Breast epithelium (tissue), 4 donors: Measurements from ENCODE around the gene AP4S1. TPM values are rescaled to one million over a fixed set of nuclear protein-coding genes. Genes with fewer than 3 reads are reported as not detected.

Experiments
- DNase-seq, 2 donors: peaks; one replicate each; pipeline ENCODE4 v3.0.0-alpha.2; 2019; ENCODE audit warnings: low spot score in 2 of 2
- H3K27ac ChIP-seq, 2 donors: fragments of 200-600 bp; sonication (generic) in 1 of 2; one replicate each; pipeline ENCODE4 v1.5.1; 2016 to 2019; ENCODE audit warnings: mild to moderate bottlenecking in 1 of 2
- H3K27me3 ChIP-seq, 2 donors: fragments of 200-600 bp; sonication (generic) in 1 of 2; one replicate each; pipeline versions ENCODE4 v1.5.1 to v1.6.0; 2017 to 2019; ENCODE audit warnings: control low read depth in 1 of 2, mild to moderate bottlenecking in 1 of 2
- H3K36me3 ChIP-seq: fragments of 200-600 bp; one replicate; pipeline ENCODE4 v1.5.1; 2019
- H3K4me1 ChIP-seq, 2 donors: fragments of 200-600 bp; sonication (generic); one replicate each; pipeline ENCODE4 v1.5.1; 2016 to 2019; ENCODE audit warnings: control low read depth in 1 of 2
- H3K4me3 ChIP-seq, 3 donors: fragments of 200-600 bp; sonication (generic); 1 replicate in 2 of 3; 2 replicates in 1 of 3; pipeline ENCODE4 v1.5.1; 2016 to 2019; ENCODE audit warnings: mild to moderate bottlenecking in 3 of 3, moderate library complexity in 2 of 3
- H3K9me3 ChIP-seq, 2 donors: fragments of 200-600 bp; sonication (generic) in 1 of 2; one replicate each; pipeline ENCODE4 v1.5.1; 2016 to 2019; ENCODE audit warnings: control low read depth in 1 of 2
- POLR2A ChIP-seq: fragments of 450-650 bp; IDR thresholded peaks from one replicate; pipeline ENCODE4 v1.6.1; 2016; ENCODE audit warnings: antibody characterized with exemption, mild to moderate bottlenecking, moderate library complexity
- POLR2AphosphoS5 ChIP-seq, 3 donors: sonication (generic); formaldehyde crosslinking; IDR thresholded peaks; one replicate each; pipeline ENCODE4 v1.6.1; 2017; ENCODE audit warnings: antibody characterized with exemption in 3 of 3
- intact Hi-C: fragments of 100-400 bp; cut with DNase I; formaldehyde crosslinking; loops from one replicate; pipeline ENCODE4 v1.15.1; 2023; ENCODE audit warnings: low total_unique reads
- total RNA-seq, 3 donors: library from RNA; depleted of rRNA; stranded (reverse); fragments of >200 nt; gene quantifications; one replicate each; pipeline ENCODE4 v1.1.0, GENCODE V29; 2016
- TF ChIP-seq, protein P1 (sequence below), 3 donors: fragments of 450-650 bp; IDR thresholded peaks; one replicate each; pipeline ENCODE4 v1.5.1; 2016 to 2017; ENCODE audit warnings: antibody characterized with exemption in 3 of 3, mild to moderate bottlenecking in 3 of 3, moderate library complexity in 3 of 3

Gene AP4S1
- total RNA-seq, 3 donors from 2014 or later: 4.5 to 11.1 (median 5.2) TPM

GRCh38 chr14:31006703-31007102, 18.7 kb upstream of the AP4S1 start:
- TF ChIP-seq POLR2A (no peak), POLR2AphosphoS5 (IDR thresholded peaks at IDR 0.05) (no peak)
- TF ChIP-seq, protein P1, sequence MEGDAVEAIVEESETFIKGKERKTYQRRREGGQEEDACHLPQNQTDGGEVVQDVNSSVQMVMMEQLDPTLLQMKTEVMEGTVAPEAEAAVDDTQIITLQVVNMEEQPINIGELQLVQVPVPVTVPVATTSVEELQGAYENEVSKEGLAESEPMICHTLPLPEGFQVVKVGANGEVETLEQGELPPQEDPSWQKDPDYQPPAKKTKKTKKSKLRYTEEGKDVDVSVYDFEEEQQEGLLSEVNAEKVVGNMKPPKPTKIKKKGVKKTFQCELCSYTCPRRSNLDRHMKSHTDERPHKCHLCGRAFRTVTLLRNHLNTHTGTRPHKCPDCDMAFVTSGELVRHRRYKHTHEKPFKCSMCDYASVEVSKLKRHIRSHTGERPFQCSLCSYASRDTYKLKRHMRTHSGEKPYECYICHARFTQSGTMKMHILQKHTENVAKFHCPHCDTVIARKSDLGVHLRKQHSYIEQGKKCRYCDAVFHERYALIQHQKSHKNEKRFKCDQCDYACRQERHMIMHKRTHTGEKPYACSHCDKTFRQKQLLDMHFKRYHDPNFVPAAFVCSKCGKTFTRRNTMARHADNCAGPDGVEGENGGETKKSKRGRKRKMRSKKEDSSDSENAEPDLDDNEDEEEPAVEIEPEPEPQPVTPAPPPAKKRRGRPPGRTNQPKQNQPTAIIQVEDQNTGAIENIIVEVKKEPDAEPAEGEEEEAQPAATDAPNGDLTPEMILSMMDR (IDR thresholded peaks at IDR 0.05): no peak
- no peaks in the 10 kb centered on the region for H3K36me3 ChIP-seq
- H3K4me3 ChIP-seq: no peak overlapping the region
- intact Hi-C loops: no loop called here
- no peak for DNase-seq
- no peaks in the 10 kb centered on the region for H3K27me3 ChIP-seq
- H3K4me1 ChIP-seq: no peaks in the 10 kb centered on the region
- H3K9me3 ChIP-seq: no peaks in the 10 kb centered on the region
- H3K27ac ChIP-seq: no peak overlapping the region

DNA sequence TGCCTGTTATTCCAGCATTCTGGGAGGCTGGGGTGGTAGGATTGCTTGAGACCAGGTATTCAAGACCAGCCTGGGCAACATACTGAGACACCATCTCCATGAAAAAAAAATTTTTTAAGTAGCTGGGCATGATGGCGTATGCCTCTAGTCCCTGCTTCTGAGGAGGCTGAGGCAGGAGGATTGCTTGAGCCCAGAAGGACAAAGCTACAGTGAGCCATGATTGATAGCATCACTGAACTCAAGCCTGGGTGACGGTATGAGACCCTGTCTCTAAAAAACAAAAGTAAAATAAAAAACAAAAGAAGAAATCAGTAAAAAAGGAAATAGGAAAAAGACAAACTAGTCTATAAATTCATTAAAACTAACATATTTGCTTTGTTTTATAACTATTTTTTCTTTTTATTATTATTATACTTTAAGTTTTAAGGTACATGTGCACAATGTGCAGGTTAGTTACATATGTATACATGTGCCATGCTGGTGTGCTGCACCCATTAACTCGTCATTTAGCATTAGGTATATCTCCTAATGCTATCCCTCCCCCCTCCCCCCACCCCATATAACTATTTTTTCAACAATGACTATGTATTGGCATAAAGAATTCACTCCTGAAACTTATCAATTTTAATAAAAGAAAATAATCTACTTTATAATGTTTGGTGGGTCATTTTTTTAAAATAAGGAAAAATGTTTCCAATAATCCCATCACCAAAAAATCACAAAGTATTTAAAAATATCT, 15.4 kb upstream of the AP4S1 start:
- Histone ChIP-seq H3K36me3 (no peaks in the 10 kb centered on the region), H3K4me3 (no peak overlapping the region), H3K27me3 (no peaks in the 10 kb centered on the region), H3K9me3 (no peaks in the 10 kb centered on the region), H3K27ac (no peak overlapping the region), H3K4me1 (no peaks in the 10 kb centered on the region)
- no peak for DNase-seq
- TF ChIP-seq, protein P1 (IDR thresholded peaks at IDR 0.05): no peak
- TF ChIP-seq POLR2AphosphoS5 (IDR thresholded peaks at IDR 0.05) (no peak), POLR2A (no peak)
- intact Hi-C loops: no loop called here

GRCh38 chr14:31010935-31011334, 14.5 kb upstream of the AP4S1 start:
- intact Hi-C loops: no loop called here
- Histone ChIP-seq H3K4me3 (no peak overlapping the region), H3K9me3 (no peaks in the 10 kb centered on the region), H3K4me1 (no peaks in the 10 kb centered on the region), H3K27ac (no peak overlapping the region), H3K36me3 (no peaks in the 10 kb centered on the region), H3K27me3 (no peaks in the 10 kb centered on the region)
- no peak for DNase-seq
- TF ChIP-seq POLR2AphosphoS5 (IDR thresholded peaks at IDR 0.05) (no peak), POLR2A (no peak)
- TF ChIP-seq, protein P1 (IDR thresholded peaks at IDR 0.05): no peak

DNA sequence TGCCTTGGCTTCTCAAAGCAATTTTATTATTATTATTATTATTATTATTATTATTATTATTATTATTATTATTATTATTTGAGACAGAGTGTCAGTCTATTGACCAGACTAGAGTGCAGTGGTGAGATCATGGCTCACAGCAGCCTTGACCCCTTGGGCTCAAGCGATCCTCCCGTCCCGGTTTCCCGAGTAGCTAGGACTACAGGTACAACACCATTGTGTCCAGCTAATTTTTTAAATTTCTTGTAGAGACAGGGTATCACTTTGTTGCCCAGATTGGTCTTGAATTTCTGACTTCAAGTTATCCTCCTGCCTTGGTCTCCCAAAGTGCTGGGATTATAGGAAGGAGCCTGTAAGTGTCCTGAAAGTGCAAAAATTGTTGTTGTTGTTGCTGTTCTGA, 11.6 kb upstream of the AP4S1 start:
- intact Hi-C loops: no loop called here
- TF ChIP-seq, protein P1 (IDR thresholded peaks at IDR 0.05): no peak
- no peak for TF ChIP-seq POLR2A
- TF ChIP-seq POLR2AphosphoS5 (IDR thresholded peaks at IDR 0.05): no peak
- H3K36me3 ChIP-seq: no peaks in the 10 kb centered on the region
- H3K4me3 ChIP-seq: no peak overlapping the region
- H3K9me3 ChIP-seq: no peaks in the 10 kb centered on the region
- no peak for DNase-seq
- no peak overlapping the region for H3K27ac ChIP-seq
- H3K27me3 ChIP-seq: no peaks in the 10 kb centered on the region
- no peaks in the 10 kb centered on the region for H3K4me1 ChIP-seq

GRCh38 chr14:31018057-31018645, 7.3 kb upstream of the AP4S1 start:
- Histone ChIP-seq H3K36me3 (no peaks in the 10 kb centered on the region), H3K4me1 (no peaks in the 10 kb centered on the region), H3K9me3 (no peaks in the 10 kb centered on the region), H3K27ac (no peak overlapping the region), H3K27me3 (no peaks in the 10 kb centered on the region), H3K4me3 (no peak overlapping the region)
- no peak for DNase-seq
- intact Hi-C loops: no loop called here
- TF ChIP-seq POLR2AphosphoS5 (IDR thresholded peaks at IDR 0.05) (no peak), POLR2A (no peak)
- TF ChIP-seq, protein P1 (IDR thresholded peaks at IDR 0.05): no peak
